Measurements from ENCODE around the gene SPEN.
A peak's percentile ranks its signal among the peaks of the same experiment; 100 is the strongest.

The SPEN gene

DNA sequence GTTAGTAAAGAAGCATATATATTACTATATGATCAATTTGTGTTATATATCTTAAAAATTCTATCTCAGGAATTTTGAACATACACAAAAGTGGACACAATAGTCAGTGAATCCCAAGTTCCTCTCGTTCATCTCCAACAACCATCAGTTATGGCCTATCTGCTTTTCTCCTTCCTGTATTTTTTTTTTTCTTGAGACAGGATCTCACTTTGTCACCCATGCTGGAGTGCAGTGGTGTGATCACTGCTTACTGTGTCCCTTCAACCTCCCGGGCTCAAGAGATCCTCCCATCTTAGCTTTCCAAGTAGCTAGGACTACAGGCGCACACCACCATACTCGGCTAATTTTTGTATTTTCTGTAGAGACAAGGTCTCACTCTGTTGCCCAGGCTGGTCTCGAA is 9.4 kb downstream of the SPEN start:
- no peak overlapping the region for H3K27ac ChIP-seq
- peaks cover 19% of the 10 kb centered on the region; the same call in 1 of the 2 replicates for H3K36me3 ChIP-seq
- no peak for TF ChIP-seq Cebpa-rat (IDR thresholded peaks at IDR 0.05)
- peaks cover 100% of the 10 kb centered on the region for H4K20me1 ChIP-seq
- H3K27me3 ChIP-seq, result no peaks in the 10 kb centered on the region
- H3K4me2 ChIP-seq, result no peak overlapping the region
- H3K9ac ChIP-seq, result no peak overlapping the region
- H3K9me3 ChIP-seq, result no peaks in the 10 kb centered on the region
- H3K4me3 ChIP-seq, result no peak overlapping the region
- H3K4me1 ChIP-seq, result peaks cover 44% of the 10 kb centered on the region

DNA sequence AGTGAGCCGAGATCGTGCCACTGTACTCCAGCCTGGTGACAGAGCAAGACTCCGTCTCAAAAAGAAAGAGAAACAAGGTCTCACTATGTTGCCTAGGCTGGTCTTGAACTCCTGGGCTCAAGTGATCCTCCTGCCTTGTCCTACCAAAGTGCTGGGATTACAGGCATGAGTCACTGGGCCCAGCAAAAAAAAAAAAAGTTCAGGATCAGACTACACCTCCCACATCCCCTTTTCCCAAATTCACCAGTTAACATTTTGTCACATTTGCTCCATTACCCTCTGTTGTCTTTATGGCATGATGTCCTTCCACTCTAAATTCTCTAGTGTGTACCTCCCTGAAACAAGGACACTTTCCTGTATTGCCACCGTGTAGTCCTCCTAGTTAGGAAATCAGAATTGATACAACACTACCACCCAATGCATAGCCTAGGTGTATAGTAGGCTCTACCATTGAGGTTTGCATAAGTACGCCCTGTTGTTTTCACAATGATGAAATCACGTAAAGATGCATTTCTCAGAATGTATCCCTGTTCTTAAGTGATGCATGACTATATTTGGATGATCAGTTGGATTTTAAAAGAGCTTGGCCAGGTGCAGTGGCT is 10.7 kb downstream of the SPEN start:
- Histone ChIP-seq H3K36me3 (peaks cover 24% of the 10 kb centered on the region), H4K20me1 (peaks cover 100% of the 10 kb centered on the region), H3K4me1 (peaks cover 44% of the 10 kb centered on the region), H3K9me3 (no peaks in the 10 kb centered on the region), H3K27me3 (no peaks in the 10 kb centered on the region), H3K4me3 (no peak overlapping the region), H3K9ac (no peak overlapping the region), H3K4me2 (no peak overlapping the region), H3K27ac (no peak overlapping the region)
- no peak for TF ChIP-seq Cebpa-rat (IDR thresholded peaks at IDR 0.05)

DNA sequence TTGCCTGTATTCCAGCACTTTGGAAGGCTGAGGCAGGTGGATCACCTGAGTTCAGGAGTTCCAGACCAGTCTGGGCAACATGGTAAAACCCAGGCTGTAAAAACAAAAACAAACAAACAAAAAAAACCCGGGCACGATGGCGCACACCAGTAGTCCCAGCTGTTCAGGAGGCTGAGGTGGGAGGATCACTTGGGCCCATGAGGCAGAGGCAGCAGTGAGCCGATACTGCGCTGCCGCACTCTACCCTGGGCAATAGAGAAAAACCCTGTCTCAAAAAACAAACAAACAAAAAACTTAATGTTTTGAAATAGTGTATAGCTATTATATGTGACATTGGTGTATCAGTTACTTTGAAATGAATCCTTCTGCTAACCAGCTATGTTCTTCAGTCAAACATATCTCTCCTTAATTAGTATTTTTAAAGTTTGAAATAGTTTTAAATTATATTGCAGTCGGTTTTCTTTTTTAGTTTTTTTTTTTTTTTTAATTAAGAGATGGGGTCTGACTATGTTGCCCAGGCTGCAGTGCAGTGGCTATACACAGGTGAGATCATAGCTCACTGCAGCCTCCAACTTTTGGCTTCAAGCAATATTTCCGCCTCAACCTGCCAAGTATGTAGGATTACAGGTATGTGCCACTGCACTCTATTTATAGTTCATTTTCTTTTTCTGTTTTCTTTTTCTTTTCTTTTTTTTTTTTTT is 11.3 kb downstream of the SPEN start:
- Histone ChIP-seq H3K4me1 (peaks cover 38% of the 10 kb centered on the region), H3K4me2 (no peak overlapping the region), H3K27me3 (no peaks in the 10 kb centered on the region), H3K36me3 (peaks cover 22% of the 10 kb centered on the region), H3K4me3 (no peak overlapping the region), H3K9ac (no peak overlapping the region), H3K9me3 (no peaks in the 10 kb centered on the region), H4K20me1 (peaks cover 100% of the 10 kb centered on the region), H3K27ac (no peak overlapping the region)
- TF ChIP-seq Cebpa-rat (IDR thresholded peaks at IDR 0.05), result no peak

DNA sequence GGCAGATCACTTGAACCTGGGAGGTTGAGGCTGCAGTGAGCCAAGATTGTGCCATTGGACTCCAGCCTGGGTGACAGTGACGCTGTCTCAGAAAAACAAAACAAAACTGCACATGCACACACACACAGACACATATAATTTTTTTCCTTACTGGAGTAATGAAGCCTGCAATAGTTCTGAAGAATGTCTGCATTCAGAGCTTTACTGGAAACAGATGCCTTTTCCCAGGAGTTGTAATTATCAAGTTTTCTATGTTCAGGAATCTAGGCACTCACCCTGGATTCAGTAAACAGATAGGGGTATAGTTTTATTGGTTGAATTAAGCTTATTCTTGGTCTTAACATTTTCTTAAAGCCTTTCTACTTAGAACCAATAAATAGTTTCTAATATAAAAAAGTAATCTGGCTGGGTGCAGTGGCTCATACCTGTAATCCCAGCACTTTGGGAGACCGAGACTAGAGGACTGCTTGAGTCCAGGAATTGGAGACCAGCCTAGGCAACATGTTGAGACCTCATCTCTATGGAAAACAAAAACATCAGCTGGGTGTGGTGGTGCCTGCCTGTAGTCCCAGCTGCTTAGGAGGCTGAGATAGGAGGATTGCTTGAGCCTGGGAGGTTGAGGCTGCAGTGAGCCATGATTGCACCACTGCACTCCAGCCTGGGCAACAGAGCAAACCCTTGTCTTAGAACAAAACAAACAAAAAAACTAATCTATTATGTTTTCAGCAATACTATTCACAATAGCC is 15.8 kb downstream of the SPEN start:
- H3K4me1 ChIP-seq, result peaks cover 27% of the 10 kb centered on the region
- peaks cover 27% of the 10 kb centered on the region for H3K36me3 ChIP-seq
- H3K9me3 ChIP-seq, result peaks cover 6% of the 10 kb centered on the region; the same call in 1 of the 2 replicates
- no peaks in the 10 kb centered on the region for H3K27me3 ChIP-seq
- peaks cover 100% of the 10 kb centered on the region for H4K20me1 ChIP-seq
- H3K4me3 ChIP-seq, result no peak overlapping the region
- H3K9ac ChIP-seq, result no peak overlapping the region
- no peak overlapping the region for H3K4me2 ChIP-seq
- no peak for TF ChIP-seq Cebpa-rat (IDR thresholded peaks at IDR 0.05)
- no peak overlapping the region for H3K27ac ChIP-seq

DNA sequence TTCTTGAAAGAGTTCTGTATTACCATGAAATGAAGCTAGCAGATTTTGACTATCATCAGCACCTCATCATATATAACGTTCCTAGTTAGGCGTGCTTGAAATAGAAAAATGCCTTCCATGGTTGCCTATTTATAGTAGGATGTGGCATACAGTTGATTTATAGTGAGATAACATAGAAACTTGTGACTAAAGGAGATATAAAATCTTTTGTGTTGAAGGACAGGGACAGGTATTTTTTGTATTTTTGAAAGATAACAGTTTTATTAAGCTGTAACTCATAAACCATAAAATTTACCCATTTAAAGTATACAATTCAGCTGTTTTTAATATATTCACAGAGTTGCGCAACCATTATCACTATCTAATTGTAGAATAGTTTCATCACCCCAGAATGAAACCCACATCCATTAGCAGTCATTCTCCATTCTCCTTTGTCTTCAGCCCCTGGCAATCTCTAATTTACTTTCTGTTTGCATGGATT is 19.3 kb downstream of the SPEN start:
- Histone ChIP-seq H3K27me3 (no peaks in the 10 kb centered on the region), H3K4me3 (no peak overlapping the region), H3K9me3 (peaks cover 6% of the 10 kb centered on the region; the same call in 1 of the 2 replicates), H3K4me1 (peaks cover 14% of the 10 kb centered on the region), H3K27ac (no peak overlapping the region), H4K20me1 (peaks cover 100% of the 10 kb centered on the region), H3K9ac (no peak overlapping the region), H3K4me2 (no peak overlapping the region), H3K36me3 (peaks cover 32% of the 10 kb centered on the region)
- peak; percentile 91; the same call in 1 of the 2 replicates for TF ChIP-seq Cebpa-rat (IDR thresholded peaks at IDR 0.05)

DNA sequence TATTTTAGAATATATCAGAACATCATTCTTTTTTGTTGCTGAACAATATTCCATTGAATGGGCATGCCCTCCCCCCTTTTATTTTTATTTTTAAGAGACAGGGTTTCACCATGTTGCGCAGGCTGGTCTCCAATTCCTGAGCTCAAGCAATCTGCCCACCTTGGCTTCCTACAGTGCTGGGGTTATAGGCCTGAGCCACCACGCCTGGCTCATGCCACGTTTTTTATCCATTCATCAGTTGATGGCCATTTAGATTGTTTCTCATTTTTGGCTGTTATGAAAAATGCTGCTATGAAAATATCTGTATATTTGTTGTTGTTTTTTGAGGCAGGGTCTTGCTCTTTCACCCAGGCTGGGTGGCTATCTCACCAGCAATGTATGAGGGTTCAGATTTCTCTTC is 19.8 kb downstream of the SPEN start:
- no peak overlapping the region for H3K27ac ChIP-seq
- H3K9me3 ChIP-seq, result peaks cover 6% of the 10 kb centered on the region; the same call in 1 of the 2 replicates
- H3K36me3 ChIP-seq, result peaks cover 32% of the 10 kb centered on the region
- H3K4me1 ChIP-seq, result peaks cover 9% of the 10 kb centered on the region
- no peak overlapping the region for H3K4me2 ChIP-seq
- H4K20me1 ChIP-seq, result peaks cover 100% of the 10 kb centered on the region
- H3K27me3 ChIP-seq, result no peaks in the 10 kb centered on the region
- H3K9ac ChIP-seq, result no peak overlapping the region
- H3K4me3 ChIP-seq, result no peak overlapping the region
- no peak for TF ChIP-seq Cebpa-rat (IDR thresholded peaks at IDR 0.05)

DNA sequence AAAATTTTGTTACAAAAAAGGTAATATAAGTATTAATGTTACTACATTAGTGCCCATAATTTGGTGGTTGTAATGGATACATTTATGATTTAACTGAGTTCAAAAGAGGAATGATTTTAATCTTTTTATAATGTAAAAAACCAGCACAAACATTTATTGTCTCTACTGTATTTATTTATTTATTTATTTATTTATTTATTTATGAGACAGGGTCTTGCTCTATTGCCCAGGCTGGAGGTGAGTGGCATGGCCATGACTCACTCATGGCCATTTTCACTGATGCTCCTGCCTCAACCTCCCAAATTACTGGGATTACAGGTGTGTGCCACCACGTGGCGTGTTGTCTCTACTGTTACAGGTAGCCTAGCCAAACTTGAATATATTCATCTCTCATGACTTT is 21.9 kb downstream of the SPEN start:
- Histone ChIP-seq H3K9me3 (peaks cover 6% of the 10 kb centered on the region; the same call in 1 of the 2 replicates), H3K4me3 (no peak overlapping the region), H3K4me2 (no peak overlapping the region), H3K36me3 (peaks cover 43% of the 10 kb centered on the region), H3K9ac (no peak overlapping the region), H3K27ac (no peak overlapping the region), H4K20me1 (peaks cover 100% of the 10 kb centered on the region), H3K4me1 (no peaks in the 10 kb centered on the region), H3K27me3 (no peaks in the 10 kb centered on the region)
- no peak for TF ChIP-seq Cebpa-rat (IDR thresholded peaks at IDR 0.05)

DNA sequence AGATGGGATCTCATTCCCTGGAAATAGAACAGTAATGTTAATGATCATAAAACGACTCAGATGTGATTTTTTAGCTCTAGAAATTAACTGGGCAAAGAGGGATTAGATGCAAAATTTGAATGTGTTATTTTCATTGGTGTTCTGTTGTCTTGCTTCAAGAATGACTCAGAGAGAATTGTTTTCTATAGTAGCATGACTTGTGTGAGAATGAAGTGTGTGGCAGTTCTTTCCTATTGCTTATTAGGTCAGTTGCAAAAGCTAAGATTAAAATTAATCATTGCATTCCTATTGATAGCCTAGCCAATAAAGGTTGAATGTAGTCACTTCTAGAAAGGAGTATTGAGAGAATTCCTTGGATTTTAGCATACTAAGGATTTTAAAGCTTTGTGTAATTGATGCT is 22.9 kb downstream of the SPEN start:
- no peak overlapping the region for H3K4me2 ChIP-seq
- H3K4me1 ChIP-seq, result no peaks in the 10 kb centered on the region
- H3K9ac ChIP-seq, result no peak overlapping the region
- H3K27me3 ChIP-seq, result no peaks in the 10 kb centered on the region
- TF ChIP-seq Cebpa-rat (IDR thresholded peaks at IDR 0.05), result no peak
- H3K9me3 ChIP-seq, result peaks cover 6% of the 10 kb centered on the region; the same call in 1 of the 2 replicates
- H4K20me1 ChIP-seq, result peaks cover 100% of the 10 kb centered on the region
- H3K36me3 ChIP-seq, result peaks cover 43% of the 10 kb centered on the region
- H3K27ac ChIP-seq, result no peak overlapping the region
- no peak overlapping the region for H3K4me3 ChIP-seq

DNA sequence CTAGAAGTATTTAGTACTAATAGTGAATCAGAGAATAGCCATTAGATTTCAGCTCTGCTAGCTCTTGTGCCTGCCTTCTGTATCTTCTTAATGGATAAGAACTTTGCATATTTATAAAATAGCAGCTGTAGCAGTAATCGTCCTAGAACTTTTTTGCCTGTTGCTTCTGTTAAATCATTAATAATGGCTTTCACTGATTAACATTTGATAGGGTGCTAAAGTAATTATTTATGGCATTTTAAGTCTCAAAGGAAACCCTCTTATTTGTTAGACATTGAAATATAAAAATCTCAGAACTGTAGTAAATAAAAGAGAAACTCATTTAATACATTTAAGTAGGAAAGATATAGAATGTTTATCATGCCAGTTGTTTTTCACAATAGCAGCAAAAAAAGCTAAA is 27.0 kb downstream of the SPEN start:
- TF ChIP-seq Cebpa-rat (IDR thresholded peaks at IDR 0.05), result no peak
- Histone ChIP-seq H3K27ac (no peak overlapping the region), H3K9me3 (no peaks in the 10 kb centered on the region), H3K4me2 (no peak overlapping the region), H3K27me3 (no peaks in the 10 kb centered on the region), H3K4me3 (no peak overlapping the region), H4K20me1 (peaks cover 100% of the 10 kb centered on the region), H3K9ac (no peak overlapping the region), H3K4me1 (no peaks in the 10 kb centered on the region), H3K36me3 (peaks cover 66% of the 10 kb centered on the region)

Measured in BLaER1 (cell line).